T-helper 2 cell (primary cell): Measurements from ENCODE around the gene BRD8.
"Not testable (repeated sequence)": the region's sequence is repeated elsewhere in the genome, so short reads cannot be mapped to it uniquely, and the experiment has no call there.

ENCODE experiments used
- DNase-seq, 5 experiments: peaks; one replicate each; pipeline versions ENCODE4 v3.0.0 to v3.0.0-alpha.2; 2012 to 2022

Gene BRD8

GRCh38 chr5:138157626-138158025 is 20.8 kb downstream of the BRD8 start:
- no peak for DNase-seq

GRCh38 chr5:138155977-138156376 is 22.5 kb downstream of the BRD8 start:
- not testable (repeated sequence) for DNase-seq

- no peak for DNase-seq
Measured at GRCh38 chr5:138149530-138149929, 28.9 kb downstream of the BRD8 start.

GRCh38 chr5:138148811-138149210 is 29.6 kb downstream of the BRD8 start:
- DNase-seq: no peak

- not testable (repeated sequence) for DNase-seq
Measured at GRCh38 chr5:138143578-138143977, 34.9 kb downstream of the BRD8 start.

- no peak for DNase-seq
Measured at GRCh38 chr5:138141734-138142133, 36.7 kb downstream of the BRD8 start.

GRCh38 chr5:138140268-138140667 is 38.2 kb downstream of the BRD8 start:
- DNase-seq: no peak

GRCh38 chr5:138139781-138140090 is 38.7 kb downstream of the BRD8 start:
- DNase-seq: no peak

GRCh38 chr5:138138949-138139780 is 39.3 kb downstream of the BRD8 start, which contains the start of gene NME5:
Gene NME5 (minus strand): TSS chr5:138139428. CDS start chr5:138138780, 648 bp downstream.
- no peak for DNase-seq

- no peak for DNase-seq
Measured at GRCh38 chr5:138132543-138132942, 45.9 kb downstream of the BRD8 start.

- no peak for DNase-seq
Measured at GRCh38 chr5:138129347-138129746, 49.1 kb downstream of the BRD8 start.

GRCh38 chr5:138128334-138128733 is 50.1 kb downstream of the BRD8 start:
- DNase-seq: no peak

- DNase-seq: no peak
Measured at GRCh38 chr5:138115254-138115653, 63.2 kb downstream of the BRD8 start.

- no peak for DNase-seq
Measured at GRCh38 chr5:138111937-138112336, 66.5 kb downstream of the BRD8 start.

GRCh38 chr5:138111181-138111580 is 67.2 kb downstream of the BRD8 start:
- no peak for DNase-seq

GRCh38 chr5:138110266-138110963 is 68.0 kb downstream of the BRD8 start:
- DNase-seq: no peak

GRCh38 chr5:138109463-138110265 is 68.8 kb downstream of the BRD8 start:
- DNase-seq: peak in 1 of 5 experiments; percentile 10

GRCh38 chr5:138107213-138107612 is 71.2 kb downstream of the BRD8 start:
- no peak for DNase-seq

- no peak for DNase-seq
Measured at GRCh38 chr5:138105709-138106108, 72.7 kb downstream of the BRD8 start.

GRCh38 chr5:138103319-138103637 is 75.2 kb downstream of the BRD8 start:
- DNase-seq: no peak

GRCh38 chr5:138102454-138103318 is 75.7 kb downstream of the BRD8 start:
- no peak for DNase-seq
